NCI-H146 treated with DMSO at 0.1 percent for 48 hours (cell line): ENCODE measurements around the gene DOCK4.

Experiments used
- DNase-seq: peaks from one replicate; lab custom pipeline; 2025; ENCODE audit not compliant: unreplicated experiment; lab: John Stamatoyannopoulos, UW

The DOCK4 gene

DNA sequence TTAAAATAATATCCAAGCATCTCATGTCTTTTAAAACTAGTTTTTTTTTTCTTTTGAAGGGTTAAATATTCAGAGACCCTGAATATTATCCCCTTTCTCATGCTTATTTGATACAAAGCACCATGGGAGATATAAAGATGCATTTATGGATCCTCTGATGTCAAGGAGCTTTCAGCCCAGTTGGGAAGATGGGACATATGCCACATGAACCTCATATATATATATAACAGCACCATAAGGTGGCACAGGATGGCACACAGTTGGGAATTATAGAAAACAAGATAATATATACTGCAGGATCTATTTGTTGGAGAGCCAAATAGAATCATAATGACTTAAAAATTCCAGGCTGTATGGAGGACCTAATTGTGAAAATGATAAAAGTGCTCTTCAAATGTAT is 458.5 kb downstream of the DOCK4 start:
- DNase-seq = no peak

DNA sequence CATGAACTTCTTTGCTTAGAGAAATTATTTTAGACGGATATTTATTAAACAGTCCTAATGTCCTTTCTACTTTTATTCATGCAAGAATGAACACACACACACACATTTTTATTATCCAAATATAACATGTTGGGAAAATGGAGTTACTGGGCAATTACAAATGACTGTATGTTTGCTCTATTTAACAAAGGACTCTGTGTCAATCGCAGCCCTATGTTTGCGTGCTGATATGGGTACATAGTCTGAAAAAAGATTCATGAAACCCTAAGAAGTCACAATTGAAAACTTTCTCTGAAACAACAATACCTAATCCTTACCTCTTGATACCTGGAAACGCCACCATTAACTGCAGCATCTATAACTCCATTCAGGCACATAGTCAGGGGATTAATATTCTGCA is 459.2 kb downstream of the DOCK4 start:
- no peak for DNase-seq

DNA sequence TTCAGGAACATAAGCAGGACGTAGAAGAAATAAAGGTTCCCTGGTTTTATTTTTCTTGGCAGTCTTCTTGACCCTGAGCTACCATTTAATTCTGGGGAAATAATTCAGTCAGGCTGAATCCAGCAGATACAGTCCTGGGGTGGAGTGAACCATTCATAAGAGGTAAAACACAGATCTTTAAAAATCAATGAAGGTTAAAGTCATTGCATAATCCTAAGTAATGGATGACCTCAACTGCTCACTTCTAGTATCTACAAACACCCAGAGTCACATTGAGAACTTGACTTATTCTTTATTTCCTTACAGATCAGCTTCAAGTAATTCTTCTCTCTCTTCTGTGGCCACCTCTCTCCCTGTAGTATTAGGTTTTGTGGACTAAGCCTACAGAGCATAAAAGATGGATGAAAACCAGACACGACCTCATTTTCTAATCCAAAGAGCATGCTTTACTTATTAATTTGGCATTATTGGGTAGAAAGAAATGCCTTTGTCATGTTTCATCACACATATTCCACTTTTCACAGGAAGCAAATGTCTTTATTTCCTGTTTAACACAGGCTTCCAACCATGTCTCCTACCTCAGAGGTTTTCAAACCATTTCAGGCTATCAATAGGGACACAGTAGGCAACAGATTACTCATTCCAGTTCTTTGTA is 461.6 kb downstream of the DOCK4 start:
- DNase-seq = no peak

DNA sequence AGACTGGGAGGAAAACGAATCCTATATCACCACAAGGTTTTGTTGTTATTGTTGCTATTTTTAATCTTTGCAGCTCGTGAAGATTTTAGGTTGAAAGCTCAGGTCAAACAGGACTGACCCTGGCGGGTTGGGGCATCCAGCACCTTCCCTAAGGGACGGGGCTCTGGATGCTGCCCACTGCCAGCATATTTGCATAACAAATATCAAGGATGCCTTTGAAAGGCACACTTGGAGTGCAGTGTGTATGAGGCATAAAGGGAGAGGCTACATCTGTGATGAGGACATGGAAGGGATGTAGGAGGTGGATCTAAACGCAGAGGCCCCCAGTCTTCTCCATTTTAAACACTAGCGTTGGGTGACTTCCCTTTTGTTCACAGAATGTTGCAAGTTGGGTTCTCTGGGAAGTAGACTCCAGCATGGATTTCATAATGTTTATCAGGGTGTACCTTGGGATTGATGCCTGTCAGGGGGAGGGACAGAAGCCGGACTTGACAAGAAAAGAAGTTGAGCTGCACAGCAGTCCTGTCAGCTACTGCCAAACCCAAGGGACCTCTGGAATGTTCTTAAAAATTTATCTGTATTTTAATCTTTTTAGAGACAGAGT is 462.9 kb downstream of the DOCK4 start:
- DNase-seq = no peak

DNA sequence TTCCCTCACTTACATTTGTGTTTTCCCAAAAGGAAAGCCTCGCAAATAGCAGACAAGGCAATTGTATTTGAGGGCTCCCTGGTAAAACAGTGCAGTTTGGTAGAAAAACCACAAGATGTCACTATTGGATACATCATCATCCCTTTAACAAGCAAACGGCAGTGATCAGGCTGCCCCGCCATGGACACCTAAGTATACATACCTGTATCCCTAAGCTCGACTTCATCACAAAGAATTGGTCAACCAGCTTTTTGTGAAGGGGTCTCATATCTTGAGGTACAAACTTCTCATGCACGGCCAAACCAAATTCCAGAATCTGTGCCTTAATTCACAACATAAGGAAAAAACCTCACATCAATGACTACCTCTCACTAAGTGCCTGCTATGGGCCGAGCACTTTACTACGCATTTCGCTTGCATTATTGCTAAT is 464.4 kb downstream of the DOCK4 start:
- DNase-seq = peak; percentile 54

DNA sequence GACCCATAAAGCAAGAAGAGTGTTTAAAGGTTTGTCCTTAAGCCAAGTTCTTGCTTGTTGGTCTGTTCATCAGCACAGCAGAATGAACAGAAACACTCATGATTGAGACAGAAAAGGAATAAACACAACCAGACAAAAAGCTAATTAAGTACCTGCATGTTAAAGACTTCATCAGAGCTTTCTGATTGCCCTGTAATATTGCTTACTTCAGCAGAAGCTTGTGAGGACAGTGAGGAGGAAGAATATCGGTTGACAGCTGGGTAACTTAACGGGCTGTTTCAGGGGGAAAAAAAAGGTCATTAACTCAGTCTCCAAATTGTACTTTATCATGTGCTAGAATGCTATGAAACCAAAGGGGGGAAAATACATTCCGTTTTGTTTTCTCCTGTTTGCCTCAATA is 465.3 kb downstream of the DOCK4 start:
- DNase-seq = no peak

DNA sequence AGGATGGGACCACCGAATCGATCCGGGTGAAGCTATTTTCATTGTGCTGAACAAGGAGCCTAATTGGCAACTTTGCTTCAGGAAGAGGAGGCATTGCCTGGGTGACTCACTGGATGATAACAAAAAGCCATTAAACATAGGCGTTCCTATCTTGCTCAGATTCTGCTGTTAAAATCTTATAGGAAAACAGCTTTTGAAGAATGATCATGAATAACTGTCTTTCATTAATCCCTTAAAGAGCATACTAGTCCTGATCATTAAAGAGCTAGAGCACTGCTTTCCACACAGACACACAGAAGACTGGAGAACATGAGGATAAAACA is 469.7 kb downstream of the DOCK4 start:
- DNase-seq = no peak

DNA sequence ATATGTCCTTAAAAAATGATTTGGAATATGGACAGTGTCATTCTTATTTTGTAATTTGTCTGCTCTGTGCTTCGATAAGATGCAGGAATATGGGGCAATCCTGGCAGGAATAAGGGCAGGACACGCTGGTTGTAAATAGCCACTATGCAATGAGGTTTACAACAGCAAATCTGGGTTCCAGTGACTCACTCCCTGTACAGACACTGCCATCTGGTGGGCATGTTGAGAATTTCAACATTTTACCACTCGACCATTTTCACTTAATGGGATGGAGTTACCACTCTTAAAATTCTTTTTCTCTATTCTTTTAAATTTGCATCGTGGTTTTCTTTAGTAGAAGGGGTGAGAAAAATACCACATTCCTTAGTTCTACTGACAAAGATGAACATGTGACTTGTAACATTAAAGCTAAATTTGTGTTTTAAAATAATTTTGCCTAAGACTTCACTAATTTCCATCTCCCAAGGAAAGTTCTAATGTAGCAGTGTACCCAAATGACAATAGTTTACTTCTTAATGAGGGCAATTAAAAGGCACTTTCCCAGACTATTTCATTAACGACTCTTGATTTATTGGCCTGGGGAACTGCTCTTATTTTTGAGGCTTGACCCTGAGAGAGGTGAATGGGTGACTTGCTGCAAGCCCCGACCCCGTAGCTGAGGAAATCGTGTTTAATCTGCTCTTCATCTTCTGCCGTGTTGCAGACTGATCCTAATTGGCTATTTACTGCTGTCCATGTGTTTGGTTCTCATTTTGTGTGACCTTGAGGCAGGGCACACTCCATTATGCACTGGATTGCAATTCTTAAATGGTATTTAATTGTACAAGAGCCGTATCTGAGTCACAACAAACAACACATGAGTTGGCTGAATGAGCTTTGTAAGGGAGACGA is 470.3 kb downstream of the DOCK4 start:
- peak; percentile 45 for DNase-seq

DNA sequence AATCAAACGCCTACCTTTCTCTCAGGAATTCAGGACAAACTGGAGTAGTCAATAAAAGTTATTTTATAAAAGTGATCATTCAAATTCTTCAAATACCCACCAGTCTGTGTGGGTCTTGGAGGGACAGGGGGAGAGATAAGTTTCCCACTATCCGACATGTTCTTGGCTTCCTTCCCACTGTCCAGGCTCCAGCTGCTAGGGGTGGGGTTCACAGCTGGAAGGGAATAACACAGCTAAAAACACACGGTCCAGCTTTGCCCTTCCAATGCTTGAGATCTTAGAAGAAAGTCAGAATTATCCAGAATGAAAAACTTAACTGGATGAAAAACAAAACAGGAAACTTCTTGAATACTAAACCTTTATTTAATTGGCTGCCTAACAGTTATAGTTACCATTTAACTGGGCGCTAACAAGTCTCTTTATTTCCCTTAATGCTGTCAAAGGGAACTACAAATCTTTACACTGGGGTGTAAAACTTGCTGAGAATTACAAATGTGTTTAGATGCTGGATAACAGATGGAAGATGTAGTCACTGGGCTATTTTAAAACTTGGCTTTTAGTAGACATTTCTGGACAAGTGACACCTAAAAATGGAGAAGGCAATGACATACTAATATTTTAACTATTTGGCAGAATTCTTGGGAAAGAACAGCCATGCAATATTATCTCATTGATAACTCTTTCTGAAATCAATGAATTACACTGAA is 471.1 kb downstream of the DOCK4 start:
- no peak for DNase-seq

DNA sequence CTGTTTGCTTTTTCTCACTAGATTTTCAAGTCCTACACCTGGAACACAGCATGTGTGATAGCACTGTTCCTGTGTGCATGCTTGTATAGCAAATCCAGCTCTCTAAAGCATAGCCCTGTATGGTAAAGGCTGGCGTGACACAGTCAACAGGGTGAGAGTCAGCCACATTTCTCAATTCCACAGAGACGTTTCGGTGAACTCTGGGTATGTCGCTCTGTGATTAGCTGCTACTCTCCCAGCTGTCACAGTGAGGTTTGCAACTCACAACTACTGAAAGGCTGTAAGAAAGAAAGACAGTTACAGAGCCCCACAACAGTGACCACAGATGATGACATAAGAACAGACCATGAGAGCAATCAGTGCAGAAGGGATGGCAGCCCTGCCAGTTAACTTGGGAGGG is 473.3 kb downstream of the DOCK4 start:
- DNase-seq = no peak

DNA sequence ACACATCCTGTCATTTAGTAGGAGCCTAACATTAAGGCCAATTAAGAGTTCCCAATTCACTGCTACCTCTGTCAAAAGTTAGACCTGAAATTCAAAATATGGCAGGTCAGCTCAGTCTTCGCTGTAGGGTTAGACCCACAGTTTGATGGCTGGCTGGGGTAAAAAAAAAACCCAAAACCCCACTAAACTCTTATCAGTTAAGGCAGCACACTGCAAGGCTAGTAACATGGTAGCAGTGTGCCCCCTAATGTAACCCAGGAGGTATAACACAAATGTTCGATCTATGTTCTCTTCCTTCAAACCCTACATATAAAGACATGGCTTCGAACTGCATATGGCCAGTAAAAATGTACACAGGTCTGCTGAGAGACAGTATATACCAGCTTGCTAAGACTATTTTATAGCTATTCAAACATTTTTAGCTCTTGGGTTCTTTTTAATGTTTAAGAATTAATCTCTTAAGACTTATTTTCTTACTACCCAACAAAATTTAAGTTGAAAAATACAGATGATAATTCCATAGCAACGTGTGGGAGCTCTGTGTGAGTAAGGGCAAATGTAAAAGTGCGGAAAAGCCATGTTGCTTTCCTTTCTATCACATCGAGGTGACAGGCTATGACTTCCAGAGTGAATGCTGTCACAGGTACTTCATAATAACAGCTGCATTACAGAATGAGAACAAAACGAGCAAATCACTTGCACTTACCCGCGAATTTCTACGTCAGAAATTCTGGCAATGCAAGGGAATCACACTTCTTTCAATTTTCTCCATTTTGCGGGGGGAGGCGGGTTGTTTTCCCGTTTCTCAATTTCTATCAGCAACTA is 475.5 kb downstream of the DOCK4 start:
- no peak for DNase-seq

DNA sequence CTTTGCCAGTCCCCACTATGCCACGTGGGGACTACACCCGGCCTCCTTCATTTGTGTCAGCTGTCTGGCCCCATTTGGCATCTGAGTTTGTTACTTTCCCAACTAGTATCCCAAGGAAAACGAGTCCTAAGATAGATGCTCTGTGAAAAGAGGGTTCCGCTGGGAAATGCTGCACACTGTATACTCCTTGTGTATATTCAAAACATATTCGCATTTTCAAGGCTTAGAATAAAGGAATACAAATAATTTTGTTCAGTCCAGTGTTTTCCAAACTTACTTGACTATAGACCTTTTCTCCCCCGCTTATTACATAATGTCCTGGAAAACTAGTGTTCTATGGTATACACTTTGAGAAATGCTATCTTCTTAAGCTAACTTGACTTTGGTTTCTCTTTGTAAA is 476.1 kb downstream of the DOCK4 start:
- DNase-seq = no peak

DNA sequence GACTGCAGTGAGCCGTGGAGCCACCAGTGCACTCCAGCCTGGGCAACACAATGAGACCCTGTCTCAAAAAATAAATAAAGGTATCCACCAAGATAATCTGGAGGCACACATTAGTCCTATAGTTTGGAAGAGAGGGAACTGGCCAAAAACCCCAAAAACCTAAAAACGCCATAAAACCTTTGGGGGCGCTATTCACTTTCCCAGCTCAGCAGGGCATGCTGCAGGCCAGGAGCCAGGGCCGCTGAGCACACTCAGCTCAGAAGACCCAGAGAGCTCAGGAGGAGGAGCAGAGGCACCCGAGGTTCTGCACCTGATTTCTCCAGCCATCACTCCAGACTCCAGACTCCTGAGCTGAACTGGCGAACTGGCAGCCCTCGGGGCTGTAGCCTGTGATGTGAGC is 476.7 kb downstream of the DOCK4 start:
- DNase-seq = no peak

DNA sequence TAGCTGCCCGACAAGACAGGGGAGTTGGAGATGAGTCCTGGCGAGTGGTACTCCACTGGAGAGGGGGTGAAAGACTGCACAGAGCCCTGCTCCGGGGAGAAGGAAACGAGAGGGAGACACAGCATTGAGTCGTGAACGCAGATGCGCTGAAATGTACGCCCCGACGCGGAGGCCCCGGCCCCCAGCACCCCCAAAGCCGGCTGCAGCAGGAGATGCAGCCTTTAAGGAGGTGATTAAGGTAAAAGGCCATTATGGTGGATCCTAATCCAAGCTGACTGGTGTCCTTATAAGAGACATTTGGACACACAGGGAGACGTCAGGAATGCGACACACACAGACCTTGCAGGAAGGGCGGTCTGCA is 477.6 kb downstream of the DOCK4 start:
- no peak for DNase-seq

DNA sequence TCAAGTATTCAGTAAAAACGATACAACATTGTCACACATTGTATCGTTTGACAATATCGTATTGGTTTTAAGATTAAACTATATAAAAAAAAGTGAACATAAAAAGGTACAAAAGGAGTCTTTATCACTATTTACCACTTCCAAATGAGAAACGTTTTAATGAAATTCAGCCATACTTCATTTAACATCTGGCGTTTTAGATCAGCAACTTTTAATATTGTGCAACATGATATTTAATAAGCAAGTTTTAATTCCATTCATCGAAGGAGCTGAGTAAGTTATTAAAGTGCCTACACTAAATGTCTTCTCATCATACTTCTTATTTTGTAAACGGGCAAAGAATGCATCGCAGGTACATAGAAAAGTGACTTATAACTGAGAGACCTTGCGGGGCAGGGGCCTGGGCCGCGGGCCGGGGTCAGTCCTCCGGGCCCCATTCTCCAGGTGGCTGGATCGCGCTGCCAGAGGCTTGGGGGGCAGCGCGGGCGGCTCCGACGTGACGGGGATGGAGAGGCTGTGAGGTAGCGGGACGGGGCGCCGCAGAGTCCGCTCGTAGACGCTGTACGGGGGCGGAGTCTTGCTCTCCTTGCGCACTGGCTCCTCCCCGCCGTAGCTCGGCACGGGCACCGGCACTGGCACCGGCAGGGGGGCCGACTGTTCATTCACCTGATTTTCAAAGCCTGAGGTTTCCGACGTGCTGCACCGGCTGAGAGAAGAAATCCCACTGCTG is 478.1 kb downstream of the DOCK4 start:
- no peak for DNase-seq

DNA sequence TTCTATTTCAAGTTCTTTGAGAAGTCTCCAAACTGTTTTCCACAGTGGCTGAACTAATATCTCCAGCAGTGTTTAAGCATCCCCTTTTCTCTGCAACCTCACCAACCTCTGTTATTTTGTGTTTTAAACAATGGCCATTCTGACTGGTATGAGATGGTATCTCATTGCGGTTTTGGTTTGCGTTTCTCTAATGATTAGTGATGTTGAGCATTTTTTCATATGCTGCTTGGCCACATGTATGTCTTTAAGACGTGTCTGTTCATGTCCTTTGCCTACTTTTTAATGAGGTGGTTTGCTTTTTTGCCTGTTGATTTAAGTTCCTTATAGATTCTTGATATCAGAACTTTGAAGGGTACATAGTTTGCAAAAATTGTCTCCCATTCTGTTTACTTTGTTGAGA is 487.3 kb downstream of the DOCK4 start:
- no peak for DNase-seq

DNA sequence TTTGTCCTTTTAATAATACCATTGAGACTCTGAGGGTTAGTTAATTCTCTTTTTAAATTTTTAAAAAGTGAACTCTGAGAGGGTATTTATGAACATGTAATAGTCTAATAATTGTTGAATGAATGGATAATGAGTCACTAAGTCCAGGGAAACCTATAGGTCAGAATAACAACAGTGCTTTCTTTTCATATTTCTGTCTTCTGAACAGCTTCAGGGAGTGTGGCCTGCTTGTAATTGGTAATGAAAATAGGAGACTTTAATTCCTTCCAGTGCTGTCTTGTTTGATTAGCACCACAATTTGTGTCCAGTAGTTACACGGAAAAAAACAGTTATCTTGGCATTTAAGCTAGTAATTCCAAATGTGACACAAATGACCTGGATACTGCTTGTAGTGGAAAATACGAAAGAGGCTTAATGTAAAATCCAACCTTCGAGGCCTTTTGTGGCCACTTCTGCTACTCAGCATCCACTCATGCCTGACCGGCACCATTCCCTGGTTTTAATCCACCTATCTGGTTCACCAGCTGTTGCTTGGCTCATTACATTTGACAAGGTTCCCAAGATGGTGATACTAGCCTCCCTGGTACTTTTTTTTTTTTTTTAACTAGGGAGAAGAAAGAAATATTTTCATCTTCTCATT is 494.7 kb downstream of the DOCK4 start:
- DNase-seq = no peak

DNA sequence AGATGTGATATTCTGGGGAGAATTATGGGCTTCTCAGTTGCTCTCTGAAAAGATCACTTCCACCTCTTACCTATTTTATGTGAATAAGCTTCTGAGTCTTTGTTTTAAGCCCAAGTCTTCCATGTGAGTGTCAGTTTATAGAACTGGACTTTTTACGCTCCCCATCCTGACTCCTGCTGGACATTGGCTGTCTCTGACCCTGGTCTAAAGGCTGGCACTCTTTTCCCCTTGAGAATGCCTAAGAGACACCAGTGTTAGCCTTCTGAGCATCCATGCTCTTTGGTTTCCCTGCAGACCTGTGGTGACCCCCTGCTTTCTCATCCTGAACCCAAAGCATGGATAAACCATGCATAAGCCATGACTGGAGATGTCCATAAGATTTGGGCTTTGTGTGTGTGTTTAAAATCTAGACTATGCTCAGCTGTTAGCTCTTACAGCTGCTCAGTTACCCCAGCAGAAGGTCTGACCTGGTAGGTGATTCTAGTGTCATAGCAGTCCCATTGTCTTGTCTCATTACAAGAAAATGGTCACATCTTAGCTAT is 495.3 kb downstream of the DOCK4 start:
- DNase-seq = no peak

DNA sequence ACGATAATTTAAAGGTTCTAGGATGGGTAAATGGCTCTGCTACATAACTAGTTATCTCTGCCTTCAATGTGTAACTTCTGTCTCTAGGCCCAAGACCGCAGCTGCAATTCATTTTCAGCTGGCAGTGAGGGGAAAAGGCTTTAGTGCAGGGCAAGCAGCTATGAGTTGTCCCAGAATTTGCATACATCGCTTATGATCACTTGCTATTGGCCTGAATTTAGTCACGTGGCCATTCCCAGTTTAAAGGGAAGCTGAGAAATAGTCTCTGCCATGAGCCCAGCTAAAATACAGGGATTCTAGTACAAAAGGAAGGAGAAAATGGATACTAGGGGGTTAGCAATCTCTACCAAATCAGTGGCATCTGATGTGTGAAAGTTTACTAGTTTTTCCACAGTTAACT is 498.1 kb downstream of the DOCK4 start:
- DNase-seq = no peak

DNA sequence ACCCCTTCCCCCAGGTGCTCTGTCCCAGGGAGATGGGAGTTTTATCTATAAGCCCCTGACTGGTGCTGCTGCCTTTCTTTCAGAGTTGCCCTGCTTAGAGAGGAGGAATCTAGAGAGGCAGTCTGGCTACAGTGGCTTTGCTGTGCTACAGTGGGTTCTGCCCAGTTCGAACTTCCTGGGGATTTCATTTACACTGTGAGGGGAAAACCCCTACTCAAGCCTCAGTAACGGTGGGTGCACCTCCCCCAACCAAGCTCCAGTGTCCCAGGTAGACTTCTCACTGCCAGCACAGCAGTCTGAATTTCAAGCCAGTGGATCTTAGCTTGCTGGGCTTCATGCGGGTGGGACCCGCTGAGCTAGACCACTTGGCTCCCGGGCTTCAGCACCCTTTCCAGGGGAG is 500.4 kb downstream of the DOCK4 start:
- no peak for DNase-seq
